GM18511 (cell line): ENCODE measurements around the gene CTDP1.

Source experiments
- ATAC-seq: cut with Tn5 transposase; IDR thresholded peaks from one replicate; pipeline ENCODE4 v1.9.1; 2021; ENCODE audit warnings: mild to moderate bottlenecking, moderate library complexity; ENCODE audit not compliant: unreplicated experiment

Gene CTDP1

GRCh38 chr18:79755496-79756142, 76.0 kb downstream of the CTDP1 start:
- no peak for ATAC-seq

DNA sequence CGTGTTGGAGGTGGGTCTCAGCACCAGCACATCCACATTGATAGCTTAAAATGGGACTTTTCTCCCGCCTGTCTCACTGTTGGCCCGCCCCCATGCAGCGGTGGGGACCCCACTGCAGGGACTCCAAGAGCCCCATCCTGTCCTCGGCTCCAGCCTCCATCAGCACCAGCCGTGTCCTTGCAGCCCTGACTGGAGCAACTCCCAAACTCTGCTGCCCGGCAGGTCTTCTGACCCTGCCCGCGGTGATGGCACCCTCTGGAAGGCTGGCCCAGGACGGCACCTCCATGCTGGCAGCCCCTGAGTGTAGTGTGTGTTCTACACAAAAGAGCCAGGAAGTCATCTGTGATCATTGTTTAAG, 76.5 kb downstream of the CTDP1 start:
- ATAC-seq, result no peak

GRCh38 chr18:79756826-79757225, 77.2 kb downstream of the CTDP1 start:
- ATAC-seq, result no peak

- no peak for ATAC-seq
Observed at GRCh38 chr18:79760348-79760747, 80.7 kb downstream of the CTDP1 start.

- ATAC-seq, result no peak
Observed at GRCh38 chr18:79760881-79761280, 81.3 kb downstream of the CTDP1 start.

- no peak for ATAC-seq
Observed at GRCh38 chr18:79763407-79763806, 83.8 kb downstream of the CTDP1 start.

GRCh38 chr18:79764131-79764530, 84.5 kb downstream of the CTDP1 start:
- no peak for ATAC-seq

GRCh38 chr18:79765491-79766245, 86.1 kb downstream of the CTDP1 start:
- no peak for ATAC-seq

DNA sequence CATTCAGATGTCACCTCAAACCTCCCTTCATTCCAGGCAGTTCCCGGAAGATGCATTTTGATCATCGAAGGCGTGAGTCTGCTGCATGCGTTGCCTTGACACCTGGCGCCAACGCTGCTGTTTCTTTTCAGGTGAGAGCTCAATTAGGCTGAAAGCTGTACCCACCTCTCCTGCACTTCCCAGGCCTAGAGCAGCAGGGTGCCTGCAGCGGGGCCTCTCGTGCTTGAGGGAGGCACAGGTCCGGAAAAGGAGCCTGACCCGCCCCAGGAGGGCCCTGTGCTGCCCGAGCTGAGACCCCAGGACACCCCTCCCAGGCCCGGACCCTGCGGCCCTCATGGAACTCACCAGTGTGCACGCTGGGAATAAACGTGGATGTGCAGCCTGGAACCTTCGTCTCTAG, 86.7 kb downstream of the CTDP1 start:
- no peak for ATAC-seq

DNA sequence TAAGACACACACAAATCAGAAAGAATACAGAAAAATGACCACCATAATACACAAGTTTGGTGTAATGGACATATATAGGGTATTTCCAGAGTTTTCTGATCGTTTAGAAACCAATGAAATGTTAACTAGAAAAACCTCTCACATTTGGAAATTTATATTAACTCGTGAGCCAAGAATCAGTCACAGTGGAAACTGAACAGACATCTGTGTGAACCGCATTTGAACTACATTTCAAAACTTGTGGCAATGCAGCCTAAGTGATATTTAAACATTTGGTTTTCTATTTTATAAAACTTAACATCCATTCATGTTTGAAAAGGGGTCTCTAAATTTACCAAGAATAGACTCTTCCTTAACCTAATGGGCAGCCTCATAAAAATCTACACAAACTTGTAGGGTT, 89.1 kb downstream of the CTDP1 start:
- no peak for ATAC-seq

DNA sequence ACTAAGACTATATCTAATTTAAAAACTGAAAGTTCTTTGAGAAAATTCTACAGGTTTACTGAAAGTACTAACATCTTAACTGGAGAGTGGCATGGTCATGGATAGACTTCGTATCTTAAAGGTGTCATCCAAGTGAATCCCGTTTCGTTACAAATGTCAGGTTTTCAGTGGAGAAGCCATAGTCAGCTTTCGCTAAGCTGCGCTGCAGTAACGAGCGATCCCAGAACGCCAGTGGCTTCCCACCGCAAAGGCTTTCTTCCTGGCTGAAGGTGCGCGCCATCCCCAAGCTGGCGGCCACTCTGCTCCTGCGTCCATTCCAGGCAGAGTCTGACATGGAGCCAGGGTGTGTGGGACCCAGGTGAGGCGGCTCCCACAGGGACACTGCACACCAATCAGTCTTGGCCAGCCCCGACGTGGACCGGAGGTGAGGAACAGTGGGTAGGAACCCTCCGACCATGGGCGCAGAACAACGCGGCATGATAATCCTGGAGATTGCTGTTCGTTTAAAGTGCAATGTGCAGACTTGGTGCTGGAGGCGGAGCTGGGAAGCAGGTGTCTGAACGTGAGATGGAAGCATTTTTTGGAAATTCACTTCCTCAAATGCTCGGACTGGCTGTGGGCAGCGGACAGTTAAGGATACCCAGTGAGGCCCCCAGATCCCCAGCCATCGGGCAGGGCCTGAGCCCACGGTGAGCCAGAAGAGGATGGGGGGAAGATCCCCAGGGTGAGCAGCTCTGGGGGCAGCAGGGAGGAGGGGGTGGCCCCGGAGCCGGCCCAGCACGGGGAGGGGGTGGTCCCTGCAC, 90.3 kb downstream of the CTDP1 start:
- no peak for ATAC-seq

DNA sequence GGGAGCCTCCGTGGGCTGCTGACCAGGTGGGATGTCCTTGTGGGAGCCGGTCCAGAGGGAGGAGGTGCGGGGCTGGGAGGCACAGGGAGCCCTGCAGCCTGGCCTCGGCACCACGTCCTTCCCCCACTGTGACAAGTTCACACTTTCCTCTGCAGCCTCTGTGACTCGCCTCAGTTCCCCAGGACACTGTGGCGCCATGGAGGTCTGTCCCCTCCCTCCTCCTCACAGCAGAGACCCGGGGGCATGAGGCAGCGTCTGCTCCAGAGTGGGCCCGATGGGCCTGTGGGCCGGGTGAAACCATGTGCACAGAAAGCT, 90.9 kb downstream of the CTDP1 start:
- no peak for ATAC-seq

GRCh38 chr18:79770826-79771225, 91.2 kb downstream of the CTDP1 start:
- ATAC-seq, result no peak

- no peak for ATAC-seq
Observed at GRCh38 chr18:79771446-79772107, 92.0 kb downstream of the CTDP1 start.

GRCh38 chr18:79772108-79772864, 92.7 kb downstream of the CTDP1 start:
- no peak for ATAC-seq

- ATAC-seq, result no peak
Observed at GRCh38 chr18:79772865-79773696, 93.5 kb downstream of the CTDP1 start.

GRCh38 chr18:79774111-79774510, 94.5 kb downstream of the CTDP1 start:
- no peak for ATAC-seq

DNA sequence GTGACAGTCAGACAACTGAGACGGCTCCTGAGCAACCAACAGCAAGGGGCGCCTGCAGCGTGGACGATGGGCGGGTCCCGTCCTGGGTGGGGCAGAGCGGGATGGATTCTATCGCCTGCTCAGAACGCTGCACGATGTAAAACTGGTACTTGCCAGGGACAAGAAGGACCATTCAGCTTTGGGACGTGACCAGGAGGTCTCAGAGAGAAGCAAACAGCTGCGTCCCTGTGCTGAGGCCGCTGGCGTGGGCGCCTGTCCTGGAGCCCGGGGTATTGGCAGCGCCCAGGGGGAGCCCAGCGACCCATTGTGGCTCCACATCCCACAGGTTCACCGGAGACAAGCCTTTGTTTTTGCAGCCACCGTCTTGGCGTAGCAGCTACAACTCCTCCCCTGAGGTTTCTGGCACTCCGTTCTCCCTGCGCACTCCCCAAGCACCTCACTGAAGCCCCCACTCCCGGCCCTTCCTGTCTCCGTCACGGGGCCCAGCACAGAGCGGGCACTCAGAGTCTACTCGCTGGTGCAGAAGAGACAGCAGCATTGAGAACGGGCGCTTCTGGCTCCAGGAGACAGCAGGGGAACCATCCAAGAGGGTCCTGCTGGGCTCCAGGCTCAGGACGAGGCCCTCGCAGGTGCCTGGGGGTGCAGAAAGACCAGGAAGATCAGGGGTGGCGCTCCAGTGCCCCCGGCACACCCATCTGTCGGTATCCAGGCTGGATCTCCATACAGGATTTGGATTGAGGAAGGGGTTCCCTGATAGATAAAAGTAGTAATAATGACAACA, 96.0 kb downstream of the CTDP1 start:
- no peak for ATAC-seq

- ATAC-seq, result no peak
Observed at GRCh38 chr18:79776674-79777073, 97.1 kb downstream of the CTDP1 start.
